ENCODE data around the gene CDS2. TPM values are rescaled to one million over a fixed set of nuclear protein-coding genes. Genes with fewer than 3 reads are reported as not detected.

Gene CDS2
- total RNA-seq, 1 experiment from 2014 or later = 17.1 TPM

GRCh38 chr20:5150226-5151076 lies 23.6 kb downstream of the CDS2 start:
- Histone ChIP-seq H3K4me2 (ENCODE audit: low read length) (no peak overlapping the region), H3F3A (ENCODE audit: low read length, unreplicated experiment) (no peaks in the 10 kb centered on the region), H3K4me1 (ENCODE audit: insufficient read depth, low read length) (peaks cover 34% of the 10 kb centered on the region), H3K4me3 (ENCODE audit: low read length) (no peak overlapping the region), H3K9me3 (ENCODE audit: low read length) (no peaks in the 10 kb centered on the region), H3K27ac (ENCODE audit: low read length) (no peak overlapping the region; the same call in 1 of the 2 replicates), H3K36me3 (ENCODE audit: low read depth, low read length) (no peaks in the 10 kb centered on the region), H3K9me2 (replicated peaks; ENCODE audit: low read length) (no peaks in the 10 kb centered on the region), H2AFZ (ENCODE audit: low read length) (no peak overlapping the region), H3K9ac (ENCODE audit: low read length) (no peak overlapping the region), H3K79me2 (ENCODE audit: low read length) (peaks cover 85% of the 10 kb centered on the region), H4K20me1 (ENCODE audit: low read length) (no peaks in the 10 kb centered on the region), H3K27me3 (ENCODE audit: low read length) (no peaks in the 10 kb centered on the region)
- POLR2A ChIA-PET (ENCODE audit: unreplicated experiment) = no interaction called here
- DNase-seq = peak; percentile 25
- no peak for ATAC-seq
- no peak for TF ChIP-seq EZH2 (IDR thresholded peaks at IDR 0.05; ENCODE audit: low read length, unreplicated experiment)
- no peak for TF ChIP-seq EZH2phosphoT487 (IDR thresholded peaks at IDR 0.05; ENCODE audit: borderline replicate concordance, low read length)
- TF ChIP-seq CTCF (conservative IDR thresholded peaks at IDR 0.05; ENCODE audit: low read depth, low read length) = no peak
- intact Hi-C loops (cut with micrococcal nuclease) = no loop called here
- BruUV-seq (replicated peaks) = no TSS peak
- CTCF ChIA-PET = no interaction called here

GRCh38 chr20:5153152-5153467 lies 26.3 kb downstream of the CDS2 start:
- no peaks in the 10 kb centered on the region for H3K9me2 ChIP-seq (replicated peaks; ENCODE audit: low read length)
- no peaks in the 10 kb centered on the region for H3K36me3 ChIP-seq (ENCODE audit: low read depth, low read length)
- ATAC-seq (peak; percentile 9; the same call in 1 of the 2 replicates), DNase-seq (peak; percentile 19)
- H3K79me2 ChIP-seq (ENCODE audit: low read length) = peaks cover 86% of the 10 kb centered on the region
- H3K27me3 ChIP-seq (ENCODE audit: low read length) = no peaks in the 10 kb centered on the region
- TF ChIP-seq EZH2 (IDR thresholded peaks at IDR 0.05; ENCODE audit: low read length, unreplicated experiment) (no peak), EZH2phosphoT487 (IDR thresholded peaks at IDR 0.05; ENCODE audit: borderline replicate concordance, low read length) (no peak), CTCF (conservative IDR thresholded peaks at IDR 0.05; ENCODE audit: low read depth, low read length) (no peak)
- ChIA-PET CTCF (interaction anchor here (1.5 kb wide), 1 partner anchor 27 kb away, joined by 23 read pairs; the partner anchor contains the start of gene CDS2), POLR2A (ENCODE audit: unreplicated experiment) (interaction anchor here (1.2 kb wide), 1 partner anchor 27 kb away, joined by 13 read pairs; the partner anchor contains the start of gene CDS2)
- peak overlapping the region; percentile 93 for H3K27ac ChIP-seq (ENCODE audit: low read length)
- H3K4me1 ChIP-seq (ENCODE audit: insufficient read depth, low read length) = peaks cover 56% of the 10 kb centered on the region
- H3K9ac ChIP-seq (ENCODE audit: low read length) = peak overlapping the region; percentile 33
- intact Hi-C loops (cut with micrococcal nuclease) = no loop called here
- H3F3A ChIP-seq (ENCODE audit: low read length, unreplicated experiment) = no peaks in the 10 kb centered on the region
- H3K9me3 ChIP-seq (ENCODE audit: low read length) = no peaks in the 10 kb centered on the region
- peak overlapping the region; percentile 68 for H3K4me2 ChIP-seq (ENCODE audit: low read length)
- no peaks in the 10 kb centered on the region for H4K20me1 ChIP-seq (ENCODE audit: low read length)
- no peak overlapping the region for H2AFZ ChIP-seq (ENCODE audit: low read length)
- H3K4me3 ChIP-seq (ENCODE audit: low read length) = peak overlapping the region; percentile 25; the same call in 1 of the 2 replicates
- BruUV-seq (replicated peaks) = no TSS peak
